ENCODE measurements around the gene SLC9B2. TPM values are rescaled to one million over a fixed set of nuclear protein-coding genes. Genes with fewer than 3 reads are reported as not detected.
A peak's percentile ranks its signal among the peaks of the same experiment; 100 is the strongest.

SLC9B2 gene
- total and polyA plus RNA-seq, 10 of the 15 experiments (the other 5 are each of a cell fraction or from before 2014, with no cell fraction given): 8.9 to 32.5 (median 25.3) TPM

DNA sequence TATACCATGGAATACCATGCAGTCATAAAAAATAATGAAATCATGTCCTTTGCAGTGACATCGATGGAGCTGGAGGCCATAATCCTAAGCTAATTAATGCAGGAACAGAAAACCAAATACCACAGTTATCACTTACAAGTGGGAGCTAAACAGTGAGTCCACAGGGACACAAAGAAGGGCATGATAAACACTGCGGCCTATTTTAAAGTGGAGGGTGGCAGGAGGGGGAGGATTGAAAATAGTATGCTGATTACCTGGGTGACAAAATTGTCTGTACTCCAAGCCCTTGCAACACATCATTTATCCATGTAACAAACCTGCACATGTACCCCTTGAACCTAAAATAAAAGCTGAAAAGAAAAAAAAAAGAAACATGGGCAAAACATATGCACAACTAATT is 40.4 kb downstream of the SLC9B2 start (continued):
- TF ChIP-seq KAT2A (conservative IDR thresholded peaks at IDR 0.05; ENCODE audit: control insufficient read depth, low read depth, low read length) (no peak), POU2F2 (IDR thresholded peaks at IDR 0.05; ENCODE audit: borderline replicate concordance, low read depth, low read length) (no peak), ASH2L (IDR thresholded peaks at IDR 0.05; ENCODE audit: borderline replicate concordance, low read depth) (no peak), SRF (IDR thresholded peaks at IDR 0.05; ENCODE audit: low read depth in 2 of 2, low read length in 2 of 2) (no peak)

DNA sequence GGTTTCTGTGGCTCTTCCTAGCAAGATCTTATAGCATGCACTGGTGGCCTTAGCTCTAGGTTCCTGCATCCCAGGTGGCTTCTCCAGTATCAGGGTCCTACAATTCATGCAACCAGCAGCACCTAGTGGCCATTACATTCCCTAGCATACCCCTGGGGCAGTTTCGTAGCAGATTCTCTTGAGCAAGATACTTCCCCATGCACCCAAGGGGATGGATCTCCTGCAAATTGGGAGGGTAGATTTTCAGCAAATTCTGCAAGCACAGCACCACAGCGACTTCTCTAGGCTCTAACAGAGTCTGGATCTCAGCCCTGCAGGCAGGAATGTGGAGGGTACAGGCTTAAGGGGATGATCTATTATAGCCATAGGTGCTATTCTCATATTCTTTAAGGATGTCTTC is 44.0 kb downstream of the SLC9B2 start:
- no peak overlapping the region for H3K27ac ChIP-seq (ENCODE audit: control insufficient read depth, insufficient read depth)
- H3K9me3 ChIP-seq (replicated peaks; ENCODE audit: control insufficient read depth, insufficient read depth, low read length): no peaks in the 10 kb centered on the region
- WGBS (ENCODE audit: insufficient coverage, insufficient replicate concordance, low lambda C conversion rate, missing lambda C conversion rate): 95% methylated on average over 2 of the region's 2 CpGs
- H3K27me3 ChIP-seq (replicated peaks in 1 of 2; ENCODE audit: control insufficient read depth in 2 of 2, insufficient read depth in 2 of 2, low read length in 1 of 2): no peaks in the 10 kb centered on the region
- H3K4me2 ChIP-seq (ENCODE audit: control insufficient read depth, insufficient read depth): no peak overlapping the region
- ChIA-PET RAD21 (ENCODE audit: unreplicated experiment) (interaction anchor here (1.0 to 1.5 kb wide), 7 partner anchors 9 to 421 kb away, joined by 3 to 16 read pairs (median 4); partner anchors contain the start of gene SLC9B1), CTCF (interaction anchor here (0.6 to 1.6 kb wide), 14 partner anchors 9 to 447 kb away, joined by 3 to 7 read pairs (median 4); partner anchors contain the start of gene BDH2), POLR2A (no interaction called here), SMC1A (ENCODE audit: uncharacterized antibody, unreplicated experiment) (interaction anchor here (0.6 to 1.7 kb wide), 8 partner anchors 11 to 408 kb away, joined by 3 to 10 read pairs (median 4); no protein-coding TSS in a partner anchor)
- ATAC-seq: peak; percentile 92
- no peaks in the 10 kb centered on the region for H3K4me1 ChIP-seq (ENCODE audit: control insufficient read depth, insufficient read depth, low read length)
- no peak for FAIRE-seq
- in situ Hi-C loops (cut with MboI) (no loop called here), intact Hi-C loops (cut with micrococcal nuclease; ENCODE audit: unreplicated experiment) (no loop called here)
- H2AFZ ChIP-seq (ENCODE audit: control insufficient read depth, low read depth, low read length): no peak overlapping the region
- BruUV-seq (replicated peaks): no TSS peak
- no peak overlapping the region for H3K9ac ChIP-seq (ENCODE audit: control insufficient read depth, insufficient read depth, low read length)
- H3K79me2 ChIP-seq (ENCODE audit: control insufficient read depth, insufficient read depth, low read length): no peaks in the 10 kb centered on the region
- TF ChIP-seq, protein P1, sequence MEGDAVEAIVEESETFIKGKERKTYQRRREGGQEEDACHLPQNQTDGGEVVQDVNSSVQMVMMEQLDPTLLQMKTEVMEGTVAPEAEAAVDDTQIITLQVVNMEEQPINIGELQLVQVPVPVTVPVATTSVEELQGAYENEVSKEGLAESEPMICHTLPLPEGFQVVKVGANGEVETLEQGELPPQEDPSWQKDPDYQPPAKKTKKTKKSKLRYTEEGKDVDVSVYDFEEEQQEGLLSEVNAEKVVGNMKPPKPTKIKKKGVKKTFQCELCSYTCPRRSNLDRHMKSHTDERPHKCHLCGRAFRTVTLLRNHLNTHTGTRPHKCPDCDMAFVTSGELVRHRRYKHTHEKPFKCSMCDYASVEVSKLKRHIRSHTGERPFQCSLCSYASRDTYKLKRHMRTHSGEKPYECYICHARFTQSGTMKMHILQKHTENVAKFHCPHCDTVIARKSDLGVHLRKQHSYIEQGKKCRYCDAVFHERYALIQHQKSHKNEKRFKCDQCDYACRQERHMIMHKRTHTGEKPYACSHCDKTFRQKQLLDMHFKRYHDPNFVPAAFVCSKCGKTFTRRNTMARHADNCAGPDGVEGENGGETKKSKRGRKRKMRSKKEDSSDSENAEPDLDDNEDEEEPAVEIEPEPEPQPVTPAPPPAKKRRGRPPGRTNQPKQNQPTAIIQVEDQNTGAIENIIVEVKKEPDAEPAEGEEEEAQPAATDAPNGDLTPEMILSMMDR (IDR thresholded peaks at IDR 0.05 in 2 of 3, conservative IDR thresholded peaks at IDR 0.05 in 1 of 3; ENCODE audit: control insufficient read depth in 2 of 3, extremely low read depth in 1 of 3, insufficient read depth in 1 of 3, low read depth in 3 of 3, low read length in 3 of 3): peak; percentile 45 to 64 (median 62)
- TF ChIP-seq CBX3 (IDR thresholded peaks at IDR 0.05; ENCODE audit: borderline replicate concordance, low read depth) (no peak), RAD21 (IDR thresholded peaks at IDR 0.05; ENCODE audit: insufficient read depth, low read depth, low read length) (peak; percentile 54)
- no peak for DNase-seq (ENCODE audit: low read depth, low spot score)
- H3K4me3 ChIP-seq: no peak overlapping the region
- no peaks in the 10 kb centered on the region for H4K20me1 ChIP-seq (ENCODE audit: control insufficient read depth, insufficient read depth)
- peaks cover 0 to 4% of the 10 kb centered on the region in 2 experiments; a peak in 1 of 4 replicates for H3K36me3 ChIP-seq (ENCODE audit: control insufficient read depth in 2 of 2, insufficient read depth in 2 of 2, low read length in 1 of 2)
